Neural progenitor cell (in vitro differentiated cells): ENCODE measurements around the gene APIP. TPM values are rescaled to one million over a fixed set of nuclear protein-coding genes. Genes with fewer than 3 reads are reported as not detected.

Source experiments
- DNase-seq: peaks from one replicate; pipeline ENCODE4 v3.0.0-alpha.2; 2016; ENCODE audit warnings: low spot score
- H2AFZ ChIP-seq: fragments of 200-600 bp; sonication (generic); replicated peaks from 2 replicates; pipeline ENCODE4 v1.6.1; 2016; ENCODE audit warnings: antibody characterized with exemption
- H3F3A ChIP-seq: fragments of 200-600 bp; sonication (generic); 2 replicates; pipeline ENCODE4 v1.6.1; 2016; ENCODE audit warnings: antibody characterized with exemption, low read depth
- H3K27ac ChIP-seq: fragments of 200-600 bp; sonication (generic); 2 replicates; pipeline ENCODE4 v1.5.1; 2016; ENCODE audit warnings: mild to moderate bottlenecking
- H3K27me3 ChIP-seq: fragments of 200-600 bp; sonication (generic); 2 replicates; pipeline ENCODE4 v1.6.1; 2016; ENCODE audit warnings: mild to moderate bottlenecking, moderate library complexity
- H3K36me3 ChIP-seq: fragments of 200-600 bp; sonication (generic); 2 replicates; pipeline ENCODE4 v1.5.1; 2016
- H3K4me1 ChIP-seq: fragments of 200-600 bp; sonication (generic); 2 replicates; pipeline ENCODE4 v1.6.1; 2016; ENCODE audit warnings: mixed run types
- H3K4me2 ChIP-seq: fragments of 200-600 bp; sonication (generic); 2 replicates; pipeline ENCODE4 v1.6.1; 2016
- H3K4me3 ChIP-seq: fragments of 200-600 bp; sonication (generic); 2 replicates; pipeline ENCODE4 v1.5.1; 2016
- H3K79me2 ChIP-seq: fragments of 200-600 bp; sonication (generic); 2 replicates; pipeline ENCODE4 v1.6.1; 2016; ENCODE audit warnings: low read depth
- H3K9ac ChIP-seq: fragments of 200-600 bp; sonication (generic); 2 replicates; pipeline ENCODE4 v1.6.1; 2016
- H3K9me3 ChIP-seq: fragments of 200-600 bp; sonication (generic); 2 replicates; pipeline ENCODE4 v1.5.1; 2016; ENCODE audit warnings: low read depth
- H4K20me1 ChIP-seq: fragments of 200-600 bp; sonication (generic); 2 replicates; pipeline ENCODE4 v1.6.1; 2016; ENCODE audit warnings: low read depth
- H3K27ac Mint-ChIP-seq: 3 replicates; pipeline ENCODE4 v1.8.0; 2021; ENCODE audit warnings: mixed read lengths
- H3K27me3 Mint-ChIP-seq: 2 replicates; pipeline ENCODE4 v1.8.0; 2022; ENCODE audit warnings: low read depth, mild to moderate bottlenecking, inconsistent platforms, moderate library complexity, mixed read lengths; ENCODE audit not compliant: insufficient read depth
- H3K36me3 Mint-ChIP-seq: 3 replicates; pipeline ENCODE4 v1.8.0; 2021; ENCODE audit warnings: mixed read lengths
- H3K4me1 Mint-ChIP-seq: 3 replicates; pipeline ENCODE4 v1.8.0; 2021; ENCODE audit warnings: mixed read lengths
- H3K4me3 Mint-ChIP-seq: 3 replicates; pipeline ENCODE4 v1.8.0; 2021; ENCODE audit warnings: mild to moderate bottlenecking, moderate library complexity, mixed read lengths
- H3K9me3 Mint-ChIP-seq: 3 replicates; pipeline ENCODE4 v1.8.0; 2020; ENCODE audit warnings: mixed read lengths
- EZH2 ChIP-seq: fragments of 200-600 bp; sonication (generic); IDR thresholded peaks from 2 replicates; pipeline ENCODE4 v1.6.1; 2017; ENCODE audit warnings: antibody characterized with exemption, mild to moderate bottlenecking, moderate library complexity
- EZH2phosphoT487 ChIP-seq: fragments of 200-600 bp; sonication (generic); IDR thresholded peaks from 2 replicates; pipeline ENCODE4 v1.6.1; 2017; ENCODE audit warnings: antibody characterized with exemption
- total RNA-seq: library from RNA; depleted of rRNA; stranded (reverse); fragments of >200 nt; gene quantifications from 2 replicates; pipeline ENCODE4 v1.2.3, GENCODE V29; 2015; ENCODE audit warnings: low replicate concordance
- TF ChIP-seq, protein P1 (sequence below): fragments of 200-600 bp; sonication (generic); IDR thresholded peaks from 2 replicates; pipeline ENCODE4 v1.5.1; 2017; ENCODE audit warnings: antibody characterized with exemption, mild to moderate bottlenecking

Gene APIP
- total RNA-seq, 1 donor from 2014 or later: 28.7 TPM

GRCh38 chr11:34886609-34887008 is 29.6 kb downstream of the APIP start:
- H3K27me3 ChIP-seq: no peaks in the 10 kb centered on the region
- DNase-seq: no peak
- no peaks in the 10 kb centered on the region for H3F3A ChIP-seq

GRCh38 chr11:34881900-34882299 is 34.3 kb downstream of the APIP start:
- Histone ChIP-seq H3K4me1 (no peaks in the 10 kb centered on the region), H3K27ac (no peak overlapping the region), H3K36me3 (peaks cover 3% of the 10 kb centered on the region), H3K4me2 (no peak overlapping the region), H3F3A (no peaks in the 10 kb centered on the region), H3K27me3 (no peaks in the 10 kb centered on the region), H3K79me2 (no peaks in the 10 kb centered on the region), H2AFZ (no peak overlapping the region), H3K9me3 (no peaks in the 10 kb centered on the region), H3K4me3 (no peak overlapping the region), H3K9ac (no peak overlapping the region), H4K20me1 (no peaks in the 10 kb centered on the region)
- Mint-ChIP-seq H3K9me3 (no peaks in the 10 kb centered on the region), H3K4me1 (peaks cover 3% of the 10 kb centered on the region), H3K27ac (no peak overlapping the region), H3K36me3 (peaks cover 24% of the 10 kb centered on the region), H3K4me3 (no peak overlapping the region), H3K27me3 (no peaks in the 10 kb centered on the region)
- TF ChIP-seq EZH2phosphoT487: no peak
- TF ChIP-seq, protein P1, sequence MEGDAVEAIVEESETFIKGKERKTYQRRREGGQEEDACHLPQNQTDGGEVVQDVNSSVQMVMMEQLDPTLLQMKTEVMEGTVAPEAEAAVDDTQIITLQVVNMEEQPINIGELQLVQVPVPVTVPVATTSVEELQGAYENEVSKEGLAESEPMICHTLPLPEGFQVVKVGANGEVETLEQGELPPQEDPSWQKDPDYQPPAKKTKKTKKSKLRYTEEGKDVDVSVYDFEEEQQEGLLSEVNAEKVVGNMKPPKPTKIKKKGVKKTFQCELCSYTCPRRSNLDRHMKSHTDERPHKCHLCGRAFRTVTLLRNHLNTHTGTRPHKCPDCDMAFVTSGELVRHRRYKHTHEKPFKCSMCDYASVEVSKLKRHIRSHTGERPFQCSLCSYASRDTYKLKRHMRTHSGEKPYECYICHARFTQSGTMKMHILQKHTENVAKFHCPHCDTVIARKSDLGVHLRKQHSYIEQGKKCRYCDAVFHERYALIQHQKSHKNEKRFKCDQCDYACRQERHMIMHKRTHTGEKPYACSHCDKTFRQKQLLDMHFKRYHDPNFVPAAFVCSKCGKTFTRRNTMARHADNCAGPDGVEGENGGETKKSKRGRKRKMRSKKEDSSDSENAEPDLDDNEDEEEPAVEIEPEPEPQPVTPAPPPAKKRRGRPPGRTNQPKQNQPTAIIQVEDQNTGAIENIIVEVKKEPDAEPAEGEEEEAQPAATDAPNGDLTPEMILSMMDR: no peak
- no peak for DNase-seq

More at GRCh38 chr11:34886609-34887008, 29.6 kb downstream of the APIP start:
- H3K9me3 Mint-ChIP-seq: no peaks in the 10 kb centered on the region
- H3K4me3 Mint-ChIP-seq: no peak overlapping the region
- no peak overlapping the region for H3K27ac Mint-ChIP-seq
- no peak overlapping the region for H3K4me3 ChIP-seq
- no peak overlapping the region for H3K27ac ChIP-seq
- no peaks in the 10 kb centered on the region for H3K9me3 ChIP-seq
- H3K4me2 ChIP-seq: no peak overlapping the region
- peaks cover 26% of the 10 kb centered on the region for H3K36me3 Mint-ChIP-seq
- no peaks in the 10 kb centered on the region for H3K36me3 ChIP-seq
- no peak for TF ChIP-seq EZH2
- TF ChIP-seq EZH2phosphoT487: no peak
- TF ChIP-seq, protein P1: no peak
- H3K79me2 ChIP-seq: no peaks in the 10 kb centered on the region
- no peak overlapping the region for H3K9ac ChIP-seq
- no peak overlapping the region for H2AFZ ChIP-seq
- H3K27me3 Mint-ChIP-seq: no peaks in the 10 kb centered on the region
- H3K4me1 Mint-ChIP-seq: no peaks in the 10 kb centered on the region
- H3K4me1 ChIP-seq: no peaks in the 10 kb centered on the region
- H4K20me1 ChIP-seq: no peaks in the 10 kb centered on the region

- Histone ChIP-seq H3K27ac (no peak overlapping the region), H3K27me3 (no peaks in the 10 kb centered on the region), H3K4me3 (no peak overlapping the region), H3K36me3 (peaks cover 3% of the 10 kb centered on the region), H3F3A (no peaks in the 10 kb centered on the region), H2AFZ (no peak overlapping the region), H4K20me1 (no peaks in the 10 kb centered on the region), H3K9me3 (no peaks in the 10 kb centered on the region), H3K79me2 (no peaks in the 10 kb centered on the region), H3K9ac (no peak overlapping the region), H3K4me2 (no peak overlapping the region), H3K4me1 (no peaks in the 10 kb centered on the region)
- H3K36me3 Mint-ChIP-seq: peaks cover 28% of the 10 kb centered on the region
- peaks cover 5% of the 10 kb centered on the region for H3K9me3 Mint-ChIP-seq
- H3K27me3 Mint-ChIP-seq: no peaks in the 10 kb centered on the region
- no peak for DNase-seq
- H3K4me1 Mint-ChIP-seq: peaks cover 3% of the 10 kb centered on the region
- no peak overlapping the region for H3K27ac Mint-ChIP-seq
- TF ChIP-seq, protein P1: no peak
- TF ChIP-seq EZH2phosphoT487 (no peak), EZH2 (no peak)
- no peak overlapping the region for H3K4me3 Mint-ChIP-seq
Measured at GRCh38 chr11:34877375-34877975, 38.7 kb downstream of the APIP start.
